Right lobe of liver (tissue), 4 donors: ENCODE measurements around the gene PPP1R13L.

Experiments used
- POLR2A ChIP-seq: fragments of 450-650 bp; IDR thresholded peaks from one replicate; pipeline ENCODE4 v1.6.1; 2017; ENCODE audit warnings: antibody characterized with exemption, mild to moderate bottlenecking
- TF ChIP-seq, protein P1 (sequence below), 4 donors: fragments of 200-600 bp in 3 of 4; fragments of 450-650 bp in 1 of 4; IDR thresholded peaks; one replicate each; pipeline versions ENCODE4 v1.5.1 to v1.8.0; 2016 to 2022; ENCODE audit warnings: antibody characterized with exemption in 4 of 4, mild to moderate bottlenecking in 2 of 4
- donor health status: DM: no; HTN: no; CAD: no.
- donor health status: DM: no; HTN: no; CAD: no.
- donor health status: DM: no; HTN: yes; CAD: no.

DNA sequence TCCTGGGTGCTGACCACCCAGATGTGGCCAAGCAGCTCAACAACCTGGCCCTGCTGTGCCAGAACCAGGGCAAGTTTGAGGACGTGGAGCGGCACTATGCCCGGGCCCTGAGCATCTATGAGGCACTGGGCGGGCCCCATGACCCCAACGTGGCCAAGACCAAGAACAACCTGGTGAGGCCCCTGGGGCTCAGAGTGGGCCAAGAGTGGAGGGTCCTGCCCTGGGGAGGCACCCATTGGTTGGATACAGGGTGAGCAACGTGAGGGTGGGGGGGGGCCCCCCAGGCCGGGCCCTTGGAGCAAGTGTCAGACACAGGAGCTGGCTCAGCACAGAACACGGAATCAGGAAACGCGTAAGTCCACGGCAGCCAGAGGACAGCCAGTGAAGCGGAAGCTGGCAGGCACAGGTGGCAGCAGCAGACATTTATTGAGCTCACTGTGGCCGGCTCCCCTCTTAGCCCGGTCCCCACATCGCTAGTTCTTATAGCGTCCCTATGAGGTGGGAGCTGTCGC, 55.4 kb downstream of the PPP1R13L start:
- TF ChIP-seq, protein P1, sequence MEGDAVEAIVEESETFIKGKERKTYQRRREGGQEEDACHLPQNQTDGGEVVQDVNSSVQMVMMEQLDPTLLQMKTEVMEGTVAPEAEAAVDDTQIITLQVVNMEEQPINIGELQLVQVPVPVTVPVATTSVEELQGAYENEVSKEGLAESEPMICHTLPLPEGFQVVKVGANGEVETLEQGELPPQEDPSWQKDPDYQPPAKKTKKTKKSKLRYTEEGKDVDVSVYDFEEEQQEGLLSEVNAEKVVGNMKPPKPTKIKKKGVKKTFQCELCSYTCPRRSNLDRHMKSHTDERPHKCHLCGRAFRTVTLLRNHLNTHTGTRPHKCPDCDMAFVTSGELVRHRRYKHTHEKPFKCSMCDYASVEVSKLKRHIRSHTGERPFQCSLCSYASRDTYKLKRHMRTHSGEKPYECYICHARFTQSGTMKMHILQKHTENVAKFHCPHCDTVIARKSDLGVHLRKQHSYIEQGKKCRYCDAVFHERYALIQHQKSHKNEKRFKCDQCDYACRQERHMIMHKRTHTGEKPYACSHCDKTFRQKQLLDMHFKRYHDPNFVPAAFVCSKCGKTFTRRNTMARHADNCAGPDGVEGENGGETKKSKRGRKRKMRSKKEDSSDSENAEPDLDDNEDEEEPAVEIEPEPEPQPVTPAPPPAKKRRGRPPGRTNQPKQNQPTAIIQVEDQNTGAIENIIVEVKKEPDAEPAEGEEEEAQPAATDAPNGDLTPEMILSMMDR (IDR thresholded peaks at IDR 0.05), result no peak
- no peak for TF ChIP-seq POLR2A
